Thoracic aorta (tissue), 2 donors: ENCODE results near the gene AGAP2. TPM values are rescaled to one million over a fixed set of nuclear protein-coding genes. Genes with fewer than 3 reads are reported as not detected.

ENCODE experiments used
- ATAC-seq: fragments of 150-250 bp; one replicate; pipeline ENCODE4 v1.8.0; 2017; ENCODE audit warnings: low read depth; ENCODE audit not compliant: insufficient number of reproducible peaks, low FRiP score
- DNase-seq: peaks from one replicate; pipeline ENCODE4 v3.0.0-alpha.2; 2020; ENCODE audit warnings: low spot score
- H3K27ac ChIP-seq, 2 donors: fragments of 200-600 bp; sonication (generic); 1 replicate in 1 of 2; 2 replicates in 1 of 2; pipeline ENCODE4 v1.5.1; 2016; ENCODE audit warnings: mild to moderate bottlenecking in 2 of 2, moderate library complexity in 2 of 2
- H3K27me3 ChIP-seq: fragments of 200-600 bp; sonication (generic); replicated peaks from 2 replicates; pipeline ENCODE4 v1.6.0; 2016; ENCODE audit warnings: mild to moderate bottlenecking; ENCODE audit not compliant: insufficient read depth
- H3K36me3 ChIP-seq: fragments of 200-600 bp; sonication (generic); one replicate; pipeline ENCODE4 v1.5.1; 2016
- H3K4me1 ChIP-seq, 2 donors: fragments of 200-600 bp; sonication (generic); 1 replicate in 1 of 2; 2 replicates in 1 of 2; pipeline versions ENCODE4 v1.5.1 to v1.6.0; 2016; ENCODE audit warnings: low read depth in 2 of 2, mild to moderate bottlenecking in 1 of 2; ENCODE audit not compliant: control insufficient read depth in 1 of 2
- H3K4me3 ChIP-seq: fragments of 200-600 bp; sonication (generic); 2 replicates; pipeline ENCODE4 v1.5.1; 2016; ENCODE audit warnings: mild to moderate bottlenecking
- H3K9me3 ChIP-seq: fragments of 200-600 bp; sonication (generic); 2 replicates; pipeline ENCODE4 v1.5.1; 2016
- total RNA-seq, 2 donors: library from RNA; depleted of rRNA; stranded (reverse); fragments of >200 nt; gene quantifications; one replicate each; pipeline versions ENCODE4 v1.1.0 to v1.2.3, GENCODE V29; 2016
- TF ChIP-seq, protein P1 (sequence below): fragments of 200-600 bp; sonication (generic); IDR thresholded peaks from one replicate; pipeline ENCODE4 v1.5.1; 2019; ENCODE audit warnings: antibody characterized with exemption

Gene AGAP2
- total RNA-seq, 2 donors from 2014 or later: 1.2 to 3.5 TPM

DNA sequence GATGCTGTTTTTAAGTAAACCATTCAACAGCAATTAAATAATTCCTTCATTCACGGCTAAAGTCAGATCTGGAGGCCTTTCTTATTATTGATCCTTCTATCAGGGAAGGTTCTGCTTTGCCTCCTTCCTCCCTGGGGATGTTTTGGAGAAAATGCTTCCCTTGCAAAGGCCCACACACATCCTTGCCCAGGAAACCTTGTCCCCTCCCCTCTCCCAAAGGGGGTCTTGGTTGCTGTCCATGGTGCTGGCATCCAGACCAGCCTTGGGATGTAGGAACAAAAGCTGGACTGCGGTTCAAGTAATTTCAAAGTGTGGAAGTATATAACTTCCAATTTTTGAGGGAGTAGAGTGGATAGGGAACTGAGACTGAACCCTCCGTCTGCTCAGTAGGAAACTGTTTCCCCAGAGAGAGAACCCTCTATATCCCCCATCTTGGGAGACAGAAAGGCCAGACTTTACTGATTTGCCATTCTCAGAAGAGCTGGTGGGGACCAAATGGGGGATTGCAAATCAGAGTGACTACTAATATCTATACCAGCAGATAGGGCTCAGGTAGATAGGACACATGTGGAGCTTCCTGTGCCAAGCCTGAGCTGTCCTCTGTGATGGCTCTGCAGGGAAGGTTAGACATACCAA, 21.9 kb upstream of the AGAP2 start:
- TF ChIP-seq, protein P1, sequence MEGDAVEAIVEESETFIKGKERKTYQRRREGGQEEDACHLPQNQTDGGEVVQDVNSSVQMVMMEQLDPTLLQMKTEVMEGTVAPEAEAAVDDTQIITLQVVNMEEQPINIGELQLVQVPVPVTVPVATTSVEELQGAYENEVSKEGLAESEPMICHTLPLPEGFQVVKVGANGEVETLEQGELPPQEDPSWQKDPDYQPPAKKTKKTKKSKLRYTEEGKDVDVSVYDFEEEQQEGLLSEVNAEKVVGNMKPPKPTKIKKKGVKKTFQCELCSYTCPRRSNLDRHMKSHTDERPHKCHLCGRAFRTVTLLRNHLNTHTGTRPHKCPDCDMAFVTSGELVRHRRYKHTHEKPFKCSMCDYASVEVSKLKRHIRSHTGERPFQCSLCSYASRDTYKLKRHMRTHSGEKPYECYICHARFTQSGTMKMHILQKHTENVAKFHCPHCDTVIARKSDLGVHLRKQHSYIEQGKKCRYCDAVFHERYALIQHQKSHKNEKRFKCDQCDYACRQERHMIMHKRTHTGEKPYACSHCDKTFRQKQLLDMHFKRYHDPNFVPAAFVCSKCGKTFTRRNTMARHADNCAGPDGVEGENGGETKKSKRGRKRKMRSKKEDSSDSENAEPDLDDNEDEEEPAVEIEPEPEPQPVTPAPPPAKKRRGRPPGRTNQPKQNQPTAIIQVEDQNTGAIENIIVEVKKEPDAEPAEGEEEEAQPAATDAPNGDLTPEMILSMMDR: no peak
- no peak overlapping the region for H3K4me3 ChIP-seq
- H3K27me3 ChIP-seq: no peaks in the 10 kb centered on the region
- no peak overlapping the region for H3K27ac ChIP-seq
- H3K4me1 ChIP-seq: peaks cover 15 to 23% of the 10 kb centered on the region in 2 donors
- no peak for ATAC-seq
- peaks cover 14% of the 10 kb centered on the region for H3K36me3 ChIP-seq
- DNase-seq: no peak
- no peaks in the 10 kb centered on the region for H3K9me3 ChIP-seq

DNA sequence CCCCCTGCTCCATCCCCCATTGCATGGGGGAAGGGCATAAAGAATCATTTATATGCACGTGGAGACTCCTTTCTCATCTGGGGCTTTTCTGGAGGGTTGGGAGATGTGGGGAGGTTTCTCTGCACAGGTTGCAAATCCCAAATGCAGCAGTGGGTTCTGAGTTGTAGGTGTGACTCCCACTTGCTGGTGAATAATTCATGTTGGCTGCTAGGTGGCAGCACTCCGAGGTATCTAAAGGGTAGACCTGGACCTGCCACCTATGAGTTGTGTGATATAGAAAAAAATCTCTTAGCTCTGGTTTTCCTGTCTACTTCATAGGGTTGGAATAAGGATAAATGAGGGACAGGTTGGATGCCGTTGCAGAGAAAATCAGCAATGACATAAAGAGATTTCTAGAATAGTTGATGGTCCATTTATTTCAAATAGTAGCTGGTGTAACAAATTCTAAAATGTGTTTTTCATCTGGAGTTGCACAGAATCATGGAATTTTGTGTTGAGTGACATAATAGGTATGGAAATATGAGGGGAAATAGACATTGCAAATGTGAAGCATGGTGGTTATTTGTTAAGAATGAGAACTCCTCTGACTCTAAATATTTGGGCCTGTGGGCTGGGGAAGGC, 20.9 kb upstream of the AGAP2 start:
- H3K27me3 ChIP-seq: no peaks in the 10 kb centered on the region
- H3K27ac ChIP-seq: no peak overlapping the region
- no peak overlapping the region for H3K4me3 ChIP-seq
- no peak for ATAC-seq
- no peaks in the 10 kb centered on the region for H3K9me3 ChIP-seq
- peaks cover 14% of the 10 kb centered on the region for H3K36me3 ChIP-seq
- DNase-seq: no peak
- TF ChIP-seq, protein P1: no peak
- peaks cover 10 to 15% of the 10 kb centered on the region in 2 donors for H3K4me1 ChIP-seq

DNA sequence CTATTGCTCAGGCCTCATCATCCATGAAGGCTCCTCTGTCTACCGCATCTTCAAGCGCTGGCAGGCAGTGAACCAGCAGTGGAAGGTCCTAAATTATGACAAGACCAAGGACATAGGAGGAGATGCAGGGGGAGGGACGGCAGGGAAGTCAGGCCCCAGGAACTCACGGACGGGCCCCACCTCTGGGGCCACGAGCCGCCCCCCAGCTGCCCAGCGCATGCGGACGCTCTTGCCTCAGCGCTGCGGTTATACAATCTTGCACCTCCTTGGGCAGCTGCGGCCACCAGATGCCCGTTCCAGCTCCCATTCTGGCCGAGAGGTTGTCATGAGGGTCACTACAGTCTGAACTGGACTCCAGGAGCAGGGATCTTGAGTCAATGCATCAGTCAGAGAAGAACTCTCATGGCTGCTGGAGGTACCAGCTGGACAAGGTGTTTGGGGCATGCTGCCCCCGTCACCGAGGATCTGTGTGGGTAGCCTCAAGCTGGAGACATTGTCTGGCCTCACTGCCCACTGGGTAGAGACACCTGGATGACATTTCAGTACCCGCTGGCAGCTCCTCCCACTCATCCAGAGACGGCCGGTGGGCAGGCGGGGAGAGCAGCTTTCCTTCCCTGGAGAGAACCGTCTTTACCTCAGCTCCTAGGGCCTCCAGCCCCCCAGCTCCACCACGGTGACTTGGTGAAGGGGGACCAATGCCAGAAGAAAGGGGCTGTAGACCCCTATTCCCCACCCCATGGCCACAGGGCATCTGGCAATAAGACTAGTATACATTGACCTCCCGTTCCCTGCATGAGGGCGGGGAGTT, 20.2 kb upstream of the AGAP2 start:
- Histone ChIP-seq H3K9me3 (no peaks in the 10 kb centered on the region), H3K36me3 (peaks cover 14% of the 10 kb centered on the region), H3K27ac (no peak overlapping the region), H3K27me3 (no peaks in the 10 kb centered on the region), H3K4me3 (no peak overlapping the region), H3K4me1 (peaks cover 12 to 17% of the 10 kb centered on the region in 2 donors)
- ATAC-seq (no peak), DNase-seq (no peak)
- TF ChIP-seq, protein P1: no peak

DNA sequence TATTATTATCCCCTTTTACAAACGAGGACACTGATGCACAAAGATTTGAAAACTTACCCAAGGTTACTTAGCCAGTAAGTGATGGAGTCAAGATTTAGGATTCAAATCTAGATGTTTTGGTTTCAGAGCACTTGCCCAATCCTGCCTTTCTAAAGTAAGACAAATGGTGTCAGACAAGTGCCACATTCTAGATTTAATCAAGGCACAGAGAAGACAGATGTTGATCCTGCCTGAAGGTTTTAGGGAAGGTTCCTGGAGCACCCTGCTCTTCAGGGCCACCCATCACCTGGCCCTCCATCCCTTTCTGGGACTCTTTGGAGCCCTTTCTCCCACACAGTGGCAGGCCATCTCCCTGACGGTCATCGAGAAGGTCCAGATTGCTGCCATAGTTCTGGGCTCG, 19.2 kb upstream of the AGAP2 start:
- H3K4me1 ChIP-seq: peaks cover 15 to 20% of the 10 kb centered on the region in 2 donors
- TF ChIP-seq, protein P1: no peak
- no peaks in the 10 kb centered on the region for H3K9me3 ChIP-seq
- H3K4me3 ChIP-seq: no peak overlapping the region
- no peaks in the 10 kb centered on the region for H3K27me3 ChIP-seq
- ATAC-seq (no peak), DNase-seq (no peak)
- no peak overlapping the region for H3K27ac ChIP-seq
- H3K36me3 ChIP-seq: peaks cover 14% of the 10 kb centered on the region
